ENCODE data around the gene EEF1AKMT3.

- TF ChIP-seq CTCF (IDR thresholded peaks at IDR 0.05) (no peak), POLR2A (IDR thresholded peaks at IDR 0.05) (no peak), EP300 (IDR thresholded peaks at IDR 0.05) (no peak)
Observed at GRCh38 chr12:57739387-57739786, 33.0 kb upstream of the EEF1AKMT3 start.

Measured in stomach (tissue), 4 donors.